IPS DF 6.9 (cell line): ENCODE data around the gene NGDN.

Source experiments
- DNase-seq: peaks from one replicate; pipeline ENCODE4 v3.0.0-alpha.2; 2013; ENCODE audit warnings: low read depth, low spot score
- H3K27ac ChIP-seq: one replicate; pipeline ENCODE4 v1.5.1; 2013; ENCODE audit warnings: low read length, control low read depth
- H3K27me3 ChIP-seq: 2 replicates; pipeline ENCODE4 v1.6.1; 2013; ENCODE audit warnings: mild to moderate bottlenecking, low read length; ENCODE audit not compliant: control insufficient read depth, insufficient read depth
- H3K36me3 ChIP-seq: 2 replicates; pipeline ENCODE4 v1.6.1; 2013; ENCODE audit warnings: low read length; ENCODE audit not compliant: control insufficient read depth, insufficient read depth
- H3K4me1 ChIP-seq: 2 replicates; pipeline ENCODE4 v1.6.1; 2013; ENCODE audit warnings: low read length; ENCODE audit not compliant: control insufficient read depth, insufficient read depth
- H3K4me3 ChIP-seq: 2 replicates; pipeline ENCODE4 v1.5.1; 2013; ENCODE audit warnings: mild to moderate bottlenecking, low read length
- H3K9me3 ChIP-seq: 2 replicates; pipeline ENCODE4 v1.6.1; 2013; ENCODE audit warnings: low read length, inconsistent platforms; ENCODE audit not compliant: control insufficient read depth, insufficient read depth
- WGBS: extraction: QIAGEN DNeasy Blood & Tissue Kit; methylation state at CpG from one replicate; pipeline ENCODE4 v1.1.7; 2013; ENCODE audit warnings: mixed read lengths, missing lambda C conversion rate; ENCODE audit not compliant: insufficient read length, insufficient coverage; 5-methylcytosine and 5-hydroxymethylcytosine counted together

Gene NGDN

DNA sequence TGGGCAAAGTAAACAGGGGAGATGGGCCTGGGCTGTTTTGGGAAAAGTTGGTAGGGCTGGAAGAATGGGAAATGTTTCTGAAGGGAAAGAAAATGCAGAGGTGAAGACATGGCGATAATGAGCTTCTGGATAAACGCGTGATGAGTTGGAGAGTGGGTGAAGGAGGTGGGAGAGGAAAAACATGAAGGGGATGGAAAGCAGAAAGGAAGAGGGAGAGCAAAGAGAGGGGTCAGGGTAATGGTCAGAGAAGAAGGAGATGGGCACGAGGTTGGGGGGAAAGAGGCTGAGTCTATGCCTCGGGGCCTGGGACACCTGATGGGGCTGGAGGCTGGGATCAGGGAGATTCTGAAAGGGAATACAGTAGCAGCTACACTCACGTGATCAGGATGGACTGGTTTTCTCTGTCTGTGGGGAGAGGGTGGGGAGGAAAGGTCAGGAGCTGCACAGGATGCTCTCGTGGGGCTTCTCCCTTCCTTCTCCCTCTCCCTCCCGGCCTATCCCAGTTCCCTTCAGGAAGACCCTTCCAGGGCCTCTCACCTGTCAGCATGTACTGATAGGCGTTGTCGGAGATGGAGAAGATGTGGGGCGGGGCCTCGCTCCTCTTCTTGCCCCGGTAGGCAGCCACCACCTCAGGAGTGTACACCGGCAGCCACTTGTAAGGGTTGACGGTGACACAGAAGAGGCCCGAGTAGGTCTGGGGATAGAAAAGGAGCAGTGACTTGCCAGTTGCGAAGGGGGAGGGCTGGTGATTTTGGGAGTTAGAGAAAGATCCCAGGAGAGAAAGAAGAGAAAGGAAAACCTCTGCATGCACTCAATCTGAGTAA lies 37.2 kb upstream of the NGDN start:
- Histone ChIP-seq H3K9me3 (no peaks in the 10 kb centered on the region), H3K27ac (no peak overlapping the region), H3K4me3 (no peak overlapping the region), H3K4me1 (no peaks in the 10 kb centered on the region), H3K27me3 (no peaks in the 10 kb centered on the region), H3K36me3 (no peaks in the 10 kb centered on the region)
- DNase-seq: no peak
- 100% methylated on average over 3 of the region's 17 CpGs for WGBS

- WGBS: no CpG with 5 or more reads among the region's 10 CpGs
- no peaks in the 10 kb centered on the region for H3K4me1 ChIP-seq
- no peaks in the 10 kb centered on the region for H3K9me3 ChIP-seq
- H3K36me3 ChIP-seq: no peaks in the 10 kb centered on the region
- no peak for DNase-seq
- no peak overlapping the region for H3K27ac ChIP-seq
- H3K4me3 ChIP-seq: no peak overlapping the region
- H3K27me3 ChIP-seq: no peaks in the 10 kb centered on the region
Observed at GRCh38 chr14:23432946-23433345, 36.6 kb upstream of the NGDN start.

DNA sequence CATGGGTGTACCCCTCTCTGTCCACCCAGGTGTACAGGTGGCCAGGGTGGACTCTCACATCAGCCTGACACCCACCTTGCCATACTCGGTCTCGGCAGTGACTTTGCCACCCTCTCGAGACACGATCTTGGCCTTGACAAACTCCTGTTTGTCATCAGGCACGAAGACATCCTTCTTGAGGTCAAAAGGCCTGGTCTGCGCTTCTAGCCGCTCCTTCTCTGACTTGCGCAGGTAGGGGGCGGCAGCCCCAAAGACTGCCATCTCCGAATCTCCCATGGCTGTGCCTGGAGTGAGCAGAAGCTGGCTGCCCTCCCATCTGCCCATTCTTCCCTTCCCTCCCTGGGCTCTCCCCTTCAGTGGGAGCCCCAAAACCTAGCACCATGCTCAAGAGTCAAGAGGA lies 36.0 kb upstream of the NGDN start:
- no peak for DNase-seq
- Histone ChIP-seq H3K9me3 (no peaks in the 10 kb centered on the region), H3K4me3 (no peak overlapping the region), H3K36me3 (no peaks in the 10 kb centered on the region), H3K27me3 (no peaks in the 10 kb centered on the region), H3K27ac (no peak overlapping the region), H3K4me1 (peaks cover 2% of the 10 kb centered on the region; the same call in 1 of the 2 replicates)
- no CpG with 5 or more reads among the region's 10 CpGs for WGBS

GRCh38 chr14:23434488-23435222 lies 34.8 kb upstream of the NGDN start:
- Histone ChIP-seq H3K4me3 (no peak overlapping the region), H3K27ac (no peak overlapping the region), H3K36me3 (no peaks in the 10 kb centered on the region), H3K4me1 (peaks cover 2% of the 10 kb centered on the region; the same call in 1 of the 2 replicates), H3K27me3 (no peaks in the 10 kb centered on the region), H3K9me3 (no peaks in the 10 kb centered on the region)
- no CpG with 5 or more reads among the region's 8 CpGs for WGBS
- no peak for DNase-seq

- H3K27ac ChIP-seq: no peak within 1 kb of the TSS
- WGBS: no CpG with 5 or more reads among the region's 10 CpGs
- peaks cover 2% of the 10 kb centered on the region; the same call in 1 of the 2 replicates for H3K4me1 ChIP-seq
- no peaks in the 10 kb centered on the region for H3K36me3 ChIP-seq
- DNase-seq: no peak
- no peaks in the 10 kb centered on the region for H3K9me3 ChIP-seq
- H3K4me3 ChIP-seq: no peak within 1 kb of the TSS
- no peaks in the 10 kb centered on the region for H3K27me3 ChIP-seq
Observed at GRCh38 chr14:23435543-23436326, 33.8 kb upstream of the NGDN start, which contains the start of gene MYH7. MYH7 (minus strand) TSS chr14:23435660; CDS start chr14:23433732, 1,928 bp downstream.

DNA sequence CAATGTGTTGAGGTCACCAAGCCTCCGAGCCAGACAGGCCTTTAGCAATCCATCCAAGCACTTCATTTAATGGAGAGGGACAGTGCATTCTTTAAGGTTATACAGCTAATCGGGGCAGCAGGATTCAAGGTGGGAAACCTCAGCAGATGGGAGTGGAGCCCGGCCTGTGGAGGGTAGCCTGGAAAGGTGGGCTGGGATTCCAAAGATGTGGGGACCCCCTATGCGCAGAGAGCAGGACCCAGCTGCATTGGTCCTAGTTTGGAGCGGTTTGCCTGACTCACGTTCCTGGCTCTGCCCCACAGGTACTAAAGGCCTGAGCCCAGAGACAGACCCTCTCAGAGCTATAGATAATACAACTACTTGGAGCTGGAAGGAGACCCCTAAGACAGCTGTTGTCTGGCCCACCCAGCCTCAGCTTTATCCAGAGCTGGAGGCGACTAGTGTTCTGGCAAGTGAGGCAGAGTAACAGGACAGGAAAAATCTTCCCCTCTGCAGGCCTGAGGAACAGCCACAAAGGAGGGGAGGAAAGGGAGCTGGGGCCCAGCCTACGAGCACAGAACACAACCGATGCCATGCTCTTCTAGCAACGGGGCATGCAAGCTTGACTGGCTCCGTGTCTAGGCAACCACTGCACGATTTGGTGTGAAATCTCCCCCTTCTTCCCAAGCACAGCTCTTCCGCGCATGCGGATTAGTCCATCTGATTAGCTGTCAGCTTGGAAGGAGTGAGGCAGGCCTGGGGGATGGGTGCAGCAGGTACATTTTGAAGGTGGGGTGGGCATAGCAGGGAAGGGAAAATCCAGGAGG lies 33.0 kb upstream of the NGDN start:
- WGBS: no CpG with 5 or more reads among the region's 15 CpGs
- H3K27ac ChIP-seq: no peak overlapping the region
- H3K27me3 ChIP-seq: no peaks in the 10 kb centered on the region
- DNase-seq: no peak
- no peaks in the 10 kb centered on the region for H3K36me3 ChIP-seq
- no peak overlapping the region for H3K4me3 ChIP-seq
- peaks cover 2% of the 10 kb centered on the region; the same call in 1 of the 2 replicates for H3K4me1 ChIP-seq
- H3K9me3 ChIP-seq: no peaks in the 10 kb centered on the region

GRCh38 chr14:23437133-23438100 lies 32.1 kb upstream of the NGDN start:
- Histone ChIP-seq H3K27ac (no peak overlapping the region), H3K27me3 (no peaks in the 10 kb centered on the region), H3K4me3 (no peak overlapping the region), H3K9me3 (no peaks in the 10 kb centered on the region), H3K4me1 (peaks cover 2% of the 10 kb centered on the region; the same call in 1 of the 2 replicates), H3K36me3 (no peaks in the 10 kb centered on the region)
- WGBS: no CpG with 5 or more reads among the region's 8 CpGs
- DNase-seq: no peak

- Histone ChIP-seq H3K27ac (no peak overlapping the region), H3K4me1 (peaks cover 5% of the 10 kb centered on the region; the same call in 1 of the 2 replicates), H3K4me3 (no peak overlapping the region), H3K9me3 (no peaks in the 10 kb centered on the region), H3K27me3 (no peaks in the 10 kb centered on the region), H3K36me3 (no peaks in the 10 kb centered on the region)
- WGBS: no CpG with 5 or more reads among the region's 15 CpGs
- DNase-seq: no peak
Observed at GRCh38 chr14:23438101-23438971, 31.2 kb upstream of the NGDN start.
